Measurements from ENCODE around the gene FOSL1.

Gene FOSL1

GRCh38 chr11:65944767-65945166, 44.6 kb upstream of the FOSL1 start:
- Histone ChIP-seq H3K4me1 (ENCODE audit: insufficient read depth, low read length, severe bottlenecking) (no peaks in the 10 kb centered on the region), H3F3A (ENCODE audit: insufficient read depth, low read length) (no peaks in the 10 kb centered on the region), H3K9ac (ENCODE audit: low read length) (no peak overlapping the region), H3K79me2 (ENCODE audit: insufficient read depth, low read length) (no peaks in the 10 kb centered on the region), H3K4me3 (ENCODE audit: low read depth, low read length, poor library complexity, severe bottlenecking) (no peak overlapping the region), H3K9me2 (ENCODE audit: low read depth, low read length) (no peaks in the 10 kb centered on the region), H3K9me3 (ENCODE audit: low read length) (no peaks in the 10 kb centered on the region), H3K4me2 (ENCODE audit: low read length) (no peak overlapping the region), H4K20me1 (ENCODE audit: insufficient read depth, low read length) (no peaks in the 10 kb centered on the region), H3K27me3 (ENCODE audit: insufficient read depth, low read length) (0 out of 2 replicates have a peak, but pooled peaks cover 4% of the 10 kb centered on the region), H2AFZ (ENCODE audit: low read length) (no peak overlapping the region), H3K27ac (ENCODE audit: low read depth, low read length, poor library complexity, severe bottlenecking) (no peak overlapping the region), H3K36me3 (ENCODE audit: insufficient read depth, low read length) (no peaks in the 10 kb centered on the region)
- no peak for TF ChIP-seq CTCF (IDR thresholded peaks at IDR 0.05; ENCODE audit: low read length)
- no peak for TF ChIP-seq EZH2 (IDR thresholded peaks at IDR 0.05; ENCODE audit: borderline replicate concordance, low read length)

- no peaks in the 10 kb centered on the region for H4K20me1 ChIP-seq (ENCODE audit: insufficient read depth, low read length)
- no peak overlapping the region for H3K9ac ChIP-seq (ENCODE audit: low read length)
- no peaks in the 10 kb centered on the region for H3K4me1 ChIP-seq (ENCODE audit: insufficient read depth, low read length, severe bottlenecking)
- H3K9me3 ChIP-seq (ENCODE audit: low read length) = no peaks in the 10 kb centered on the region
- H3K36me3 ChIP-seq (ENCODE audit: insufficient read depth, low read length) = no peaks in the 10 kb centered on the region
- H3K9me2 ChIP-seq (ENCODE audit: low read depth, low read length) = no peaks in the 10 kb centered on the region
- TF ChIP-seq CTCF (IDR thresholded peaks at IDR 0.05; ENCODE audit: low read length) = no peak
- TF ChIP-seq EZH2 (IDR thresholded peaks at IDR 0.05; ENCODE audit: borderline replicate concordance, low read length) = no peak
- H3K27ac ChIP-seq (ENCODE audit: low read depth, low read length, poor library complexity, severe bottlenecking) = no peak overlapping the region
- no peak overlapping the region for H2AFZ ChIP-seq (ENCODE audit: low read length)
- H3K4me3 ChIP-seq (ENCODE audit: low read depth, low read length, poor library complexity, severe bottlenecking) = no peak overlapping the region
- no peaks in the 10 kb centered on the region for H3K79me2 ChIP-seq (ENCODE audit: insufficient read depth, low read length)
- no peak overlapping the region for H3K4me2 ChIP-seq (ENCODE audit: low read length)
- H3K27me3 ChIP-seq (ENCODE audit: insufficient read depth, low read length) = 0 out of 2 replicates have a peak, but pooled peaks cover 4% of the 10 kb centered on the region
- H3F3A ChIP-seq (ENCODE audit: insufficient read depth, low read length) = no peaks in the 10 kb centered on the region
Measured at GRCh38 chr11:65944191-65944590, 44.0 kb upstream of the FOSL1 start.

GRCh38 chr11:65942531-65942930, 42.3 kb upstream of the FOSL1 start:
- Histone ChIP-seq H3K27ac (ENCODE audit: low read depth, low read length, poor library complexity, severe bottlenecking) (no peak overlapping the region), H3K27me3 (ENCODE audit: insufficient read depth, low read length) (0 out of 2 replicates have a peak, but pooled peaks cover 4% of the 10 kb centered on the region), H3K4me3 (ENCODE audit: low read depth, low read length, poor library complexity, severe bottlenecking) (no peak overlapping the region), H2AFZ (ENCODE audit: low read length) (no peak overlapping the region), H3K4me2 (ENCODE audit: low read length) (no peak overlapping the region), H3K36me3 (ENCODE audit: insufficient read depth, low read length) (no peaks in the 10 kb centered on the region), H4K20me1 (ENCODE audit: insufficient read depth, low read length) (no peaks in the 10 kb centered on the region), H3K4me1 (ENCODE audit: insufficient read depth, low read length, severe bottlenecking) (no peaks in the 10 kb centered on the region), H3K9me2 (ENCODE audit: low read depth, low read length) (no peaks in the 10 kb centered on the region), H3K79me2 (ENCODE audit: insufficient read depth, low read length) (no peaks in the 10 kb centered on the region), H3K9ac (ENCODE audit: low read length) (no peak overlapping the region), H3K9me3 (ENCODE audit: low read length) (no peaks in the 10 kb centered on the region), H3F3A (ENCODE audit: insufficient read depth, low read length) (no peaks in the 10 kb centered on the region)
- TF ChIP-seq CTCF (IDR thresholded peaks at IDR 0.05; ENCODE audit: low read length) = no peak
- TF ChIP-seq EZH2 (IDR thresholded peaks at IDR 0.05; ENCODE audit: borderline replicate concordance, low read length) = no peak
